ENCODE measurements around the gene TRIM17.

Gene TRIM17

DNA sequence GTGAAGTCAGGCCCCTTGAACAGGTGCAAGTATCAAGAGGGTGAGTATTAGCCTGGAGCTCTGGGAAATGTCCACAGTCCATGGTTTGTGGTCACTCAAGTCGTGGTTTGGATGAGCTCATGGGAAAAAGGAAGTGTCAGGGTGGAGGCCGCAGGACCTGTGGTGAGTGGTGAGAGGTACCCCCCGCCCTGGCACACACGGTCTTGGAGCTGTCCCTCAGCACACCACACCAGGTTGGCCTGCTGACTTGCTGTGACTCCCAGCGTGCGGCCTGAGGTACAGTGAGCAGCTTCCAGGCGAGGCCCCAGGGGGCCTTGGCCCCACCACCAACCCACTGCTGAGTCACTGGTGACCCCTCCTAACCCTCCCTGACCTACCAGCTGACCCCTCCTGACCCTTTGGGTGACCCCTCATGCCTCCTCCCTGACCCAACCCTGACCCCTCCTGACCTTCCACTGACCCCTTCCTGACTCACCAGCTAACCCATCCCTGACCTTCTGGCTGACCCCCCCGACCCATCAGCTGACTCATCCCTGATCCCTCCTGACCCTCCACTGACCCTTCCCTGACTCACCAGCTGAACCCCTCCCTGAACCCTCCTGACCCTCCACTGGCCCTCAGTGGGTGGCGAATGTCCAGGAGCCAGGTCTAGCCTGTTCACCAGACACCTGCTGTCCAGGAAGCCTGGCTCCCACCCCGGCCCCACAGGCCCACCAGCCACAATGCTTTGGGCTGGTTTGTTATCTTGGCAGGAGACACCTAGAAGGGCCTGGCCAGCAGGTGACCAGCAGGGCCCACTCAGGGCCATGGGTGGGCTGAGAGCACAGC is 35.7 kb upstream of the TRIM17 start (continued):
- TF ChIP-seq, protein P1, sequence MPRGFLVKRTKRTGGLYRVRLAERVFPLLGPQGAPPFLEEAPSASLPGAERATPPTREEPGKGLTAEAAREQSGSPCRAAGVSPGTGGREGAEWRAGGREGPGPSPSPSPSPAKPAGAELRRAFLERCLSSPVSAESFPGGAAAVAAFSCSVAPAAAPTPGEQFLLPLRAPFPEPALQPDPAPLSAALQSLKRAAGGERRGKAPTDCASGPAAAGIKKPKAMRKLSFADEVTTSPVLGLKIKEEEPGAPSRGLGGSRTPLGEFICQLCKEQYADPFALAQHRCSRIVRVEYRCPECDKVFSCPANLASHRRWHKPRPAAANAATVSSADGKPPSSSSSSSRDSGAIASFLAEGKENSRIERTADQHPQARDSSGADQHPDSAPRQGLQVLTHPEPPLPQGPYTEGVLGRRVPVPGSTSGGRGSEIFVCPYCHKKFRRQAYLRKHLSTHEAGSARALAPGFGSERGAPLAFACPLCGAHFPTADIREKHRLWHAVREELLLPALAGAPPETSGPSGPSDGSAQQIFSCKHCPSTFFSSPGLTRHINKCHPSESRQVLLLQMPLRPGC (tag by site-specific recombination; IDR thresholded peaks at IDR 0.05) = 0 out of 2 replicates have a peak, but pooled peaks have one; percentile 44
- TF ChIP-seq ZFP3 (tag by site-specific recombination; IDR thresholded peaks at IDR 0.05; ENCODE audit: low read depth) = no peak

DNA sequence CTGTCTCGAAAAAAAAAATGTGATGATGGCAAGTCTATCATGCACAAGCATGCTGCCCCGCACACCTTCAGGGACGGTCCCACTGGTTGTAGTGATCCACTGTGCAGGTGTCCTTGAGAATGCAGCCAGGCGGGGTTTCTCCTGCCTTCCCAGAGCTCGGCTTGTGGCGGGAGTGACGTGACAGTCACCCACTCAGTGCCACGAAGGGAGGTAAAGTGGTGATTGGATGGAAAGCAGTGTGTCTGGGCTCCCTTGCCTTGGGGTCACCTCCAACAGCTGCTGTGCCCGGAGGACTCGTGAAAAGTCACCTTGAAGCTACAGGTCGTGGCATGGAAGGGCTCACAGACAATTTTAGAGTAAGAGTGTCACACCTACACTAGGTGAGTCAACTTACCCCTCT is 33.5 kb upstream of the TRIM17 start:
- Histone ChIP-seq H3K9me3 (ENCODE audit: control insufficient read depth, insufficient read depth, low read depth, low read length) (no peaks in the 10 kb centered on the region), H3K27ac (ENCODE audit: extremely low read depth, low read depth, low read length) (no peak overlapping the region), H3K36me3 (ENCODE audit: control insufficient read depth in 2 of 2, insufficient read depth in 1 of 2, low read length in 2 of 2) (peaks cover 4 to 9% of the 10 kb centered on the region in 2 experiments; a peak in 2 of 3 replicates), H3K4me3 (ENCODE audit: low read depth, low read length) (no peak overlapping the region), H3K4me1 (ENCODE audit: control insufficient read depth, insufficient read depth, low read length) (no peaks in the 10 kb centered on the region)
- ChIA-PET POLR2A (interaction anchor here (0.6 kb wide), 1 partner anchor 44 kb away, joined by 3 read pairs; the partner anchor contains the start of gene TRIM11), CTCF (interaction anchor here (0.6 kb wide), 1 partner anchor 29 kb away, joined by 3 read pairs; no protein-coding TSS in a partner anchor)
- TF ChIP-seq HOXD13 (CRISPR knock-in tag; IDR thresholded peaks at IDR 0.05; ENCODE audit: borderline replicate concordance) (no peak), ZNF366 (tag by site-specific recombination; conservative IDR thresholded peaks at IDR 0.05) (no peak), ZNF768 (tag by site-specific recombination; IDR thresholded peaks at IDR 0.05) (no peak), ZNF175 (tag by site-specific recombination; IDR thresholded peaks at IDR 0.05) (no peak), ZNF792 (tag by site-specific recombination; IDR thresholded peaks at IDR 0.05) (no peak), GLI2 (tag by site-specific recombination; IDR thresholded peaks at IDR 0.05; ENCODE audit: borderline replicate concordance, low read depth) (no peak), ZBTB20 (tag by site-specific recombination; IDR thresholded peaks at IDR 0.05) (no peak), OVOL3 (tag by site-specific recombination; IDR thresholded peaks at IDR 0.05) (no peak), ZNF324 (tag by site-specific recombination; IDR thresholded peaks at IDR 0.05) (no peak), ZNF623 (tag by site-specific recombination; IDR thresholded peaks at IDR 0.05) (no peak), ZNF311 (tag by site-specific recombination; IDR thresholded peaks at IDR 0.05; ENCODE audit: borderline replicate concordance) (no peak), ZNF16 (tag by site-specific recombination; IDR thresholded peaks at IDR 0.05; ENCODE audit: low read depth) (no peak)
- TF ChIP-seq, protein P2, sequence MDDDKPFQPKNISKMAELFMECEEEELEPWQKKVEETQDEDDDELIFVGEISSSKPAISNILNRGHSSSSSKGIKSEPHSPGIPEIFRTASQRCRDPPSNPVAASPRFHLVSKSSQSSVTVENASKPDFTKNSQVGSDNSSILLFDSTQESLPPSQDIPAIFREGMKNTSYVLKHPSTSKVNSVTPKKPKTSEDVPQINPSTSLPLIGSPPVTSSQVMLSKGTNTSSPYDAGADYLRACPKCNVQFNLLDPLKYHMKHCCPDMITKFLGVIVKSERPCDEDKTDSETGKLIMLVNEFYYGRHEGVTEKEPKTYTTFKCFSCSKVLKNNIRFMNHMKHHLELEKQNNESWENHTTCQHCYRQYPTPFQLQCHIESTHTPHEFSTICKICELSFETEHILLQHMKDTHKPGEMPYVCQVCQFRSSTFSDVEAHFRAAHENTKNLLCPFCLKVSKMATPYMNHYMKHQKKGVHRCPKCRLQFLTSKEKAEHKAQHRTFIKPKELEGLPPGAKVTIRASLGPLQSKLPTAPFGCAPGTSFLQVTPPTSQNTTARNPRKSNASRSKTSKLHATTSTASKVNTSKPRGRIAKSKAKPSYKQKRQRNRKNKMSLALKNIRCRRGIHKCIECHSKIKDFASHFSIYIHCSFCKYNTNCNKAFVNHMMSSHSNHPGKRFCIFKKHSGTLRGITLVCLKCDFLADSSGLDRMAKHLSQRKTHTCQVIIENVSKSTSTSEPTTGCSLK (tag by site-specific recombination; IDR thresholded peaks at IDR 0.05) = no peak
- TF ChIP-seq, protein P3, sequence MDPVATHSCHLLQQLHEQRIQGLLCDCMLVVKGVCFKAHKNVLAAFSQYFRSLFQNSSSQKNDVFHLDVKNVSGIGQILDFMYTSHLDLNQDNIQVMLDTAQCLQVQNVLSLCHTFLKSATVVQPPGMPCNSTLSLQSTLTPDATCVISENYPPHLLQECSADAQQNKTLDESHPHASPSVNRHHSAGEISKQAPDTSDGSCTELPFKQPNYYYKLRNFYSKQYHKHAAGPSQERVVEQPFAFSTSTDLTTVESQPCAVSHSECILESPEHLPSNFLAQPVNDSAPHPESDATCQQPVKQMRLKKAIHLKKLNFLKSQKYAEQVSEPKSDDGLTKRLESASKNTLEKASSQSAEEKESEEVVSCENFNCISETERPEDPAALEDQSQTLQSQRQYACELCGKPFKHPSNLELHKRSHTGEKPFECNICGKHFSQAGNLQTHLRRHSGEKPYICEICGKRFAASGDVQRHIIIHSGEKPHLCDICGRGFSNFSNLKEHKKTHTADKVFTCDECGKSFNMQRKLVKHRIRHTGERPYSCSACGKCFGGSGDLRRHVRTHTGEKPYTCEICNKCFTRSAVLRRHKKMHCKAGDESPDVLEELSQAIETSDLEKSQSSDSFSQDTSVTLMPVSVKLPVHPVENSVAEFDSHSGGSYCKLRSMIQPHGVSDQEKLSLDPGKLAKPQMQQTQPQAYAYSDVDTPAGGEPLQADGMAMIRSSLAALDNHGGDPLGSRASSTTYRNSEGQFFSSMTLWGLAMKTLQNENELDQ (tag by site-specific recombination; IDR thresholded peaks at IDR 0.05; ENCODE audit: low read depth) = no peak
- TF ChIP-seq, protein P4, sequence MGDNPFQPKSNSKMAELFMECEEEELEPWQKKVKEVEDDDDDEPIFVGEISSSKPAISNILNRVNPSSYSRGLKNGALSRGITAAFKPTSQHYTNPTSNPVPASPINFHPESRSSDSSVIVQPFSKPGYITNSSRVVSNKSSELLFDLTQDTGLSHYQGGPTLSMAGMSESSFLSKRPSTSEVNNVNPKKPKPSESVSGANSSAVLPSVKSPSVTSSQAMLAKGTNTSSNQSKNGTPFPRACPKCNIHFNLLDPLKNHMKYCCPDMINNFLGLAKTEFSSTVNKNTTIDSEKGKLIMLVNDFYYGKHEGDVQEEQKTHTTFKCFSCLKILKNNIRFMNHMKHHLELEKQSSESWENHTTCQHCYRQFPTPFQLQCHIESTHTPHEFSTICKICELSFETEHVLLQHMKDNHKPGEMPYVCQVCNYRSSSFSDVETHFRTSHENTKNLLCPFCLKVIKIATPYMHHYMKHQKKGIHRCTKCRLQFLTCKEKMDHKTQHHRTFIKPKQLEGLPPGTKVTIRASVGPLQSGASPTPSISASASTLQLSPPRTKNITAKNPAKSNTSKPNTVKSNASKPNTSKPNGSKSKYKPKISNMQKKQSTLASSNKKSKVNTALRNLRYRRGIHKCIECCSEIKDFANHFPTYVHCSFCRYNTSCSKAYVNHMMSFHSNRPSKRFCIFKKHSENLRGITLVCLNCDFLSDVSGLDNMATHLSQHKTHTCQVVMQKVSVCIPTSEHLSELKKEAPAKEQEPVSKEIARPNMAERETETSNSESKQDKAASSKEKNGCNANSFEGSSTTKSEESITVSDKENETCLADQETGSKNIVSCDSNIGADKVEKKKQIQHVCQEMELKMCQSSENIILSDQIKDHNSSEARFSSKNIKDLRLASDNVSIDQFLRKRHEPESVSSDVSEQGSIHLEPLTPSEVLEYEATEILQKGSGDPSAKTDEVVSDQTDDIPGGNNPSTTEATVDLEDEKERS (tag by site-specific recombination; IDR thresholded peaks at IDR 0.05) = no peak

Measured in HEK293 (cell line).